IMR-90 (cell line): Measurements from ENCODE around the gene ANKRD34B.

Source experiments
- CTCF ChIP-seq: conservative IDR thresholded peaks from 2 replicates; pipeline ENCODE4 v1.5.1; 2012; ENCODE audit warnings: mild to moderate bottlenecking, low read depth, low read length, improper control_type of control experiment
- POLR2A ChIP-seq: IDR thresholded peaks from 2 replicates; pipeline ENCODE4 v1.6.1; 2012; ENCODE audit warnings: mild to moderate bottlenecking, low read depth, low read length

- TF ChIP-seq CTCF (no peak), POLR2A (no peak)
Measured at GRCh38 chr5:80588858-80589540, 18.9 kb upstream of the ANKRD34B start.
